K562 (cell line): Measurements from ENCODE around the gene TECPR1. TPM values are rescaled to one million over a fixed set of nuclear protein-coding genes. Genes with fewer than 3 reads are reported as not detected.

ENCODE experiments used
- ATAC-seq: fragments of 200-7000 bp; cut with Tn5 transposase; 3 replicates; pipeline ENCODE4 v1.9.1; 2020; ENCODE audit warnings: moderate library complexity
- BruUV-seq: library from RNA; stranded (reverse); fragments of 400-500 nt; replicated peaks from 2 replicates; lab custom pipeline; 2021; lab: Mats Ljungman, UMichigan
- CTCF ChIA-PET: fragments of 300-600 bp; formaldehyde crosslinking; extraction: SDS; loops from one replicate; lab custom pipeline; 2021; ENCODE audit warnings: low intra/inter-chr PET ratio; lab: Yijun Ruan, JAX
- POLR2A ChIA-PET: fragments of 300-600, 350-650 bp; sonication (Branson Sonifier 250); formaldehyde crosslinking; extraction: SDS; loops from one replicate; lab custom pipeline; 2021; ENCODE audit warnings: antibody characterized with exemption, inconsistent platforms; lab: Yijun Ruan, JAX
- DNase-seq, 4 experiments: peaks; one replicate each; pipeline versions ENCODE4 v3.0.0 to v3.0.0-alpha.2; 2011 to 2018; ENCODE audit warnings: low spot score in 3 of 4, mixed read lengths in 3 of 4; ENCODE audit errors: extremely low read depth in 1 of 4
- FAIRE-seq: peaks from 2 replicates; lab custom pipeline; 2011; peaks lifted over from hg19 to GRCh38; lab: Jason Lieb, UNC
- H2AFZ ChIP-seq: 2 replicates; pipeline ENCODE4 v1.6.0; 2011; ENCODE audit warnings: low read depth, low read length, control low read depth, inconsistent platforms
- H3K27ac ChIP-seq: fragments of 200-600 bp; 3 replicates; pipeline ENCODE4 v1.8.0; 2011; ENCODE audit warnings: low read depth, mild to moderate bottlenecking, control low read depth, inconsistent platforms, low read length, moderate library complexity, mixed read lengths; ENCODE audit errors: extremely low read depth
- H3K27me3 ChIP-seq, 2 experiments: fragments of 300-600 bp in 1 of 2; 2 replicates in 1 of 2; 3 replicates in 1 of 2; pipeline versions ENCODE4 v1.6.0 to v1.8.0; 2011; ENCODE audit warnings: inconsistent platforms in 2 of 2, low read length in 2 of 2, mild to moderate bottlenecking in 1 of 2, mixed read lengths in 1 of 2, moderate library complexity in 1 of 2; ENCODE audit not compliant: control insufficient read depth in 2 of 2, insufficient read depth in 2 of 2
- H3K36me3 ChIP-seq: fragments of 300-600 bp; 3 replicates; pipeline ENCODE4 v1.8.0; 2011; ENCODE audit warnings: mild to moderate bottlenecking, low read length, inconsistent platforms; ENCODE audit not compliant: control insufficient read depth, insufficient read depth
- H3K4me1 ChIP-seq, 2 experiments: fragments of 200-600 bp in 1 of 2; replicated peaks in 1 of 2; 2 replicates in 1 of 2; 3 replicates in 1 of 2; pipeline versions ENCODE4 v1.5.1 to v1.8.0; 2011; ENCODE audit warnings: inconsistent platforms in 2 of 2, low read length in 2 of 2, mild to moderate bottlenecking in 1 of 2, mixed read lengths in 1 of 2, moderate library complexity in 1 of 2; ENCODE audit not compliant: control insufficient read depth in 2 of 2, insufficient read depth in 2 of 2
- H3K4me2 ChIP-seq: 2 replicates; pipeline ENCODE4 v1.6.1; 2011; ENCODE audit warnings: low read length, control low read depth, inconsistent platforms, mixed read lengths; ENCODE audit not compliant: insufficient read depth
- H3K4me3 ChIP-seq: fragments of 200-600 bp; sonication (generic), shearing (Covaris generic); 2 replicates; pipeline ENCODE4 v1.5.1; 2016; ENCODE audit warnings: control low read depth, inconsistent platforms
- H3K79me2 ChIP-seq: fragments of 200-600 bp; 3 replicates; pipeline ENCODE4 v1.8.0; 2011; ENCODE audit warnings: low read length, inconsistent platforms; ENCODE audit not compliant: control insufficient read depth, insufficient read depth
- H3K9ac ChIP-seq, 2 experiments: 2 replicates each; pipeline versions ENCODE4 v1.6.0 to v1.6.1; 2011; ENCODE audit warnings: low read depth in 2 of 2, low read length in 2 of 2, control low read depth in 1 of 2, inconsistent platforms in 1 of 2, mild to moderate bottlenecking in 1 of 2, mixed read lengths in 1 of 2; ENCODE audit not compliant: insufficient read depth in 1 of 2
- H3K9me1 ChIP-seq: one replicate; pipeline ENCODE4 v1.6.0; 2011; ENCODE audit warnings: inconsistent platforms, mild to moderate bottlenecking, low read length, moderate library complexity; ENCODE audit not compliant: control insufficient read depth, insufficient read depth
- H3K9me3 ChIP-seq: replicated peaks from 2 replicates; pipeline ENCODE4 v1.5.1; 2011; ENCODE audit warnings: low read depth, low read length, inconsistent platforms; ENCODE audit not compliant: control insufficient read depth, insufficient read depth
- H4K20me1 ChIP-seq: replicated peaks from 2 replicates; pipeline ENCODE4 v1.6.1; 2011; ENCODE audit warnings: low read length, inconsistent platforms, mixed read lengths; ENCODE audit not compliant: control insufficient read depth, insufficient read depth
- ATF1 ChIP-seq, 2 experiments: fragments of 450-650 bp in 1 of 2; IDR thresholded peaks; 2 replicates each; pipeline ENCODE4 v1.6.1; 2016; ENCODE audit warnings: missing compliant biosample characterization in 1 of 2, missing genetic modification characterization in 1 of 2
- C11orf30 ChIP-seq: fragments of 450-650 bp; IDR thresholded peaks from 2 replicates; pipeline ENCODE4 v1.6.1; 2016; ENCODE audit warnings: low read depth, mild to moderate bottlenecking
- CREM ChIP-seq: IDR thresholded peaks from 2 replicates; pipeline ENCODE4 v1.6.1; 2014; ENCODE audit warnings: antibody characterized with exemption, low read depth
- E2F1 ChIP-seq: sonication (generic); formaldehyde crosslinking; IDR thresholded peaks from 2 replicates; pipeline ENCODE4 v1.8.1; 2023; ENCODE audit warnings: mild to moderate bottlenecking, missing genetic modification reagents, moderate library complexity
- MTA2 ChIP-seq: fragments of 450-650 bp; IDR thresholded peaks from 2 replicates; pipeline ENCODE4 v1.6.1; 2016; ENCODE audit warnings: low read depth
- POLR3G ChIP-seq: IDR thresholded peaks from 2 replicates; pipeline ENCODE4 v1.6.1; 2011; ENCODE audit not compliant: insufficient read length, insufficient replicate concordance; ENCODE audit errors: extremely low read depth
- RAD51 ChIP-seq: fragments of 450-650 bp; IDR thresholded peaks from 2 replicates; pipeline ENCODE4 v1.7.1; 2016; ENCODE audit warnings: low read depth, mild to moderate bottlenecking, borderline replicate concordance
- SREBF1 ChIP-seq: fragments of 150-350 bp; IDR thresholded peaks from 2 replicates; pipeline ENCODE4 v1.6.1; 2014; ENCODE audit warnings: antibody characterized with exemption, low read depth, low read length, borderline replicate concordance
- ZNF3 ChIP-seq: fragments of 250-450 bp; sonication (Bioruptor Pico); IDR thresholded peaks from 2 replicates; pipeline ENCODE4 v1.5.0; 2021; ENCODE audit warnings: mild to moderate bottlenecking, moderate library complexity
- ZNF592 ChIP-seq: fragments of 450-650 bp; IDR thresholded peaks from 2 replicates; pipeline ENCODE4 v1.6.1; 2017; ENCODE audit warnings: antibody characterized with exemption, mild to moderate bottlenecking
- WGBS: fragments of 100-300 bp; shearing (Covaris generic); methylation state at CpG from one replicate; pipeline ENCODE4 v1.1.6; 2016; ENCODE audit warnings: low coverage, mixed read lengths; ENCODE audit not compliant: insufficient coverage; ENCODE audit errors: missing lambda C conversion rate; 5-methylcytosine and 5-hydroxymethylcytosine counted together
- in situ Hi-C: fragments of 300-500 bp; cut with MboI; formaldehyde crosslinking; loops from 4 replicates; pipeline ENCODE4 v1.15.0; 2018; ENCODE audit warnings: inconsistent platforms, mixed read lengths
- intact Hi-C: fragments of 100-400 bp; cut with micrococcal nuclease; formaldehyde crosslinking; loops from 2 replicates; pipeline ENCODE4 v1.14.2; 2022
- polyA plus RNA-seq, 8 experiments: library from polyadenylated mRNA; depleted of rRNA in 4 of 8; stranded (reverse) in 5 of 8; unstranded in 3 of 8; fragments of >200 nt; fragmentation: Nextera tagmentation in 2 of 8; fragmentation: Illumina TruSeq in 1 of 8; extraction: Ambion mirVana in 2 of 8; extraction: Trizol in 1 of 8; gene quantifications; 2 replicates each; pipeline versions ENCODE4 v1.2.1 to v1.2.3, GENCODE V29; 2011 to 2014; ENCODE audit warnings: inconsistent platforms in 1 of 8, missing spikeins in 1 of 8
- total RNA-seq, 7 experiments: library from RNA; depleted of rRNA in 6 of 7; stranded (reverse); fragments of >200 nt in 6 of 7; fragmentation: Illumina TruSeq in 2 of 7; extraction: Trizol in 2 of 7; gene quantifications; 2 replicates each; pipeline versions ENCODE4 v1.2.1 to v1.2.3, GENCODE V29; 2011 to 2021; ENCODE audit warnings: low replicate concordance in 1 of 7

The TECPR1 gene
- total and polyA plus RNA-seq, 9 of the 15 experiments (the other 6 are each of a cell fraction or from before 2014, with no cell fraction given) = 0.17 to 15.0 (median 2.2) TPM

DNA sequence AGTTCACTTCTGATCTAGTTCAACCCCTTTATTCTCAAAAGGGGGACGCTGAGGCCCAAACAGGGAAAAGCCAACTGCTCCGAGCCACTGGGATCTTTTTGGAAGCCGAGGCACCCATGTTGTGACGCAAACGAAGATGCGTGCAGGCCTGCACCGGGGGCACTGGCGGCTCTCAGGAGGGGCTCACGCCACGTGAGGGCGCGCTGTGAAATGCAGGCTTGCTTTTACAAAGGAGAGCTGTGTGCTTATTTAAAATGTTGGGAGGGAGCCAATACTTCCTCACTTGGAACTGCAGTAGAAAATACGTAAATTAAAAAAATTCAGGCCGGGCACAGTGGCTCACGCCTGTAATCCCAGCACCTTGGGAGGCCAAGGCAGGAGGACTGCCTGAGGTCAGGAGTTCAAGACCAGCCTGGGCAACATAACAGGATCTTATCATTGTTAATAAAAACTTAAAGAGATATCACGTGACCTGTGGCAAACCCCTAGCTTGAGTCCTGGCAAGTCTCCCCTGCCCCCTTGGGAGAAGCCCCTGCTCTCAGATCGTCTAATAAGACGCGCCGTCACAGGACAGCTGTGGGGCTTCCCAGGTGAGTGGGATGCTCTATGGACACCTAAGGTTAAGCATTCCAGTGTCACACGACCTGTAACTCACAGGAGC, 45.7 kb upstream of the TECPR1 start:
- in situ Hi-C loops = loop anchor here (5.0 to 10.0 kb wide), 2 partner anchors 447 to 545 kb away; no protein-coding TSS in a partner anchor
- Histone ChIP-seq H3K36me3 (peaks cover 30% of the 10 kb centered on the region; the same call in 2 of the 3 replicates), H3K4me1 (peaks cover 0 to 26% of the 10 kb centered on the region in 2 experiments; a peak in 3 of 5 replicates), H3K4me2 (no peak overlapping the region), H3K79me2 (no peaks in the 10 kb centered on the region), H2AFZ (no peak overlapping the region), H3K27ac (no peak overlapping the region), H4K20me1 (peaks cover 21% of the 10 kb centered on the region), H3K9me1 (no peaks in the 10 kb centered on the region), H3K9ac (no peak overlapping the region), H3K27me3 (peaks cover 3 to 49% of the 10 kb centered on the region in 2 experiments; a peak in 3 of 5 replicates), H3K4me3 (no peak overlapping the region), H3K9me3 (no peaks in the 10 kb centered on the region)
- intact Hi-C loops = loop anchor here (5.0 kb wide), 1 partner anchor 540 kb away; no protein-coding TSS in a partner anchor
- POLR2A ChIA-PET = no interaction called here
- FAIRE-seq (no peak), DNase-seq (peak in 1 of 4 experiments; percentile 7), ATAC-seq (no peak)
- CTCF ChIA-PET = no interaction called here
- no TSS peak for BruUV-seq
- 64% methylated on average over 21 of the region's 21 CpGs for WGBS
- TF ChIP-seq E2F1 (no peak), ZNF592 (no peak), ZNF3 (CRISPR knock-in tag) (no peak), SREBF1 (no peak), MTA2 (no peak), POLR3G (no peak), CREM (no peak), C11orf30 (no peak), RAD51 (peak; percentile 54; the same call in 1 of the 2 replicates), ATF1 (CRISPR knock-in tag; IDR thresholded peaks at IDR 0.05) (no peak), ATF1 (tag; IDR thresholded peaks at IDR 0.05) (no peak)
